ENCODE measurements around the gene TRPM4.

- TF ChIP-seq CTCF (IDR thresholded peaks at IDR 0.05) (no peak), POLR2A (IDR thresholded peaks at IDR 0.05) (no peak)
Measured at GRCh38 chr19:49154279-49154678, 3.3 kb upstream of the TRPM4 start.
